NCI-H1694 treated with DMSO at 0.1 percent for 48 hours (cell line): ENCODE data around the gene MAP2K2.

Source experiments
- DNase-seq: peaks from one replicate; lab custom pipeline; 2025; lab: John Stamatoyannopoulos, UW

MAP2K2 gene

GRCh38 chr19:4060621-4061177 lies 63.2 kb downstream of the MAP2K2 start:
- DNase-seq, result no peak

GRCh38 chr19:4059891-4060620 lies 63.9 kb downstream of the MAP2K2 start:
- no peak for DNase-seq

GRCh38 chr19:4059453-4059871 lies 64.5 kb downstream of the MAP2K2 start:
- DNase-seq, result no peak

GRCh38 chr19:4058693-4059452 lies 65.0 kb downstream of the MAP2K2 start:
- no peak for DNase-seq

- DNase-seq, result no peak
Observed at GRCh38 chr19:4057931-4058692, 65.8 kb downstream of the MAP2K2 start.

GRCh38 chr19:4055209-4055552 lies 68.7 kb downstream of the MAP2K2 start:
- DNase-seq, result no peak

GRCh38 chr19:4054441-4055208 lies 69.3 kb downstream of the MAP2K2 start:
- DNase-seq, result no peak

GRCh38 chr19:4053423-4054324 lies 70.2 kb downstream of the MAP2K2 start:
- no peak for DNase-seq

GRCh38 chr19:4052993-4053422 lies 70.9 kb downstream of the MAP2K2 start:
- DNase-seq, result no peak

- DNase-seq, result no peak
Observed at GRCh38 chr19:4052114-4052992, 71.6 kb downstream of the MAP2K2 start.

GRCh38 chr19:4051175-4052101 lies 72.5 kb downstream of the MAP2K2 start:
- no peak for DNase-seq

- DNase-seq, result no peak
Observed at GRCh38 chr19:4049432-4049831, 74.5 kb downstream of the MAP2K2 start.

GRCh38 chr19:4046946-4047683 lies 76.8 kb downstream of the MAP2K2 start:
- DNase-seq, result no peak

- no peak for DNase-seq
Observed at GRCh38 chr19:4046362-4046691, 77.6 kb downstream of the MAP2K2 start.

- DNase-seq, result no peak
Observed at GRCh38 chr19:4045597-4046361, 78.1 kb downstream of the MAP2K2 start.

GRCh38 chr19:4044990-4045465 lies 78.9 kb downstream of the MAP2K2 start:
- no peak for DNase-seq
